GM12873 (cell line): ENCODE data around the gene CRLF2.

Experiments used
- CTCF ChIP-seq: IDR thresholded peaks from 2 replicates; pipeline ENCODE4 v1.5.1; 2012; ENCODE audit warnings: low read depth, mild to moderate bottlenecking, moderate library complexity, low read length, control low read depth; ENCODE audit not compliant: insufficient read depth; ENCODE audit errors: missing control alignments

The CRLF2 gene

GRCh38 chrX:1164322-1165288 is 47.8 kb downstream of the CRLF2 start:
- no peak for TF ChIP-seq CTCF

- no peak for TF ChIP-seq CTCF
Measured at GRCh38 chrX:1163231-1163630, 49.2 kb downstream of the CRLF2 start.

GRCh38 chrX:1162119-1162916 is 50.1 kb downstream of the CRLF2 start:
- TF ChIP-seq CTCF: no peak

- TF ChIP-seq CTCF: no peak
Measured at GRCh38 chrX:1159548-1159947, 52.9 kb downstream of the CRLF2 start.

GRCh38 chrX:1153940-1154339 is 58.5 kb downstream of the CRLF2 start:
- TF ChIP-seq CTCF: no peak

GRCh38 chrX:1152090-1152489 is 60.4 kb downstream of the CRLF2 start:
- TF ChIP-seq CTCF: no peak

- TF ChIP-seq CTCF: no peak
Measured at GRCh38 chrX:1151378-1152077, 60.9 kb downstream of the CRLF2 start.
